Loucy (cell line): ENCODE data around the gene PPP3CA.

Experiments used
- EZH2phosphoT487 ChIP-seq: fragments of 200-600 bp; IDR thresholded peaks from 2 replicates; pipeline ENCODE4 v1.6.1; 2018; ENCODE audit warnings: antibody characterized with exemption, mild to moderate bottlenecking, moderate library complexity, borderline replicate concordance
- TF ChIP-seq, protein P1 (sequence below): fragments of 200-600 bp; sonication (generic); conservative IDR thresholded peaks from 2 replicates; pipeline ENCODE4 v1.5.1; 2014; ENCODE audit warnings: mild to moderate bottlenecking, antibody characterized with exemption, low read length

DNA sequence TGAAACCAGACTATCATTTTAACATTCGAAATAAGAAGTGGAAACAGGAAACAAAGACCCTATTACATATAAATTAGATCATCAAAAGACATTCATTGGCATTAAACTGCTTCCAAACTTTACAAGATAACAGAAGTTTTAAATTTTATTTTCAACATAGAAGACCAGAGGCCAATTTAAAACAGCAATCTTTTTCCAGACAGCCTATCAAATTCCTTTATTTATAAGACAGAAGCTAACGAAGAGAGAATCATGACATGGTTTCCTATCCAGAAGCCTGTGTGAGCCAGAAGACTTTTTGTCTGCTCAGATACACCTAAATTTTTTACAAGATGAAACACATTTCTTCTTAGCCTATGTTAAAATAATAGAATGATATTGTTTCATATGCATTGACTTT, 291.9 kb downstream of the PPP3CA start:
- TF ChIP-seq, protein P1, sequence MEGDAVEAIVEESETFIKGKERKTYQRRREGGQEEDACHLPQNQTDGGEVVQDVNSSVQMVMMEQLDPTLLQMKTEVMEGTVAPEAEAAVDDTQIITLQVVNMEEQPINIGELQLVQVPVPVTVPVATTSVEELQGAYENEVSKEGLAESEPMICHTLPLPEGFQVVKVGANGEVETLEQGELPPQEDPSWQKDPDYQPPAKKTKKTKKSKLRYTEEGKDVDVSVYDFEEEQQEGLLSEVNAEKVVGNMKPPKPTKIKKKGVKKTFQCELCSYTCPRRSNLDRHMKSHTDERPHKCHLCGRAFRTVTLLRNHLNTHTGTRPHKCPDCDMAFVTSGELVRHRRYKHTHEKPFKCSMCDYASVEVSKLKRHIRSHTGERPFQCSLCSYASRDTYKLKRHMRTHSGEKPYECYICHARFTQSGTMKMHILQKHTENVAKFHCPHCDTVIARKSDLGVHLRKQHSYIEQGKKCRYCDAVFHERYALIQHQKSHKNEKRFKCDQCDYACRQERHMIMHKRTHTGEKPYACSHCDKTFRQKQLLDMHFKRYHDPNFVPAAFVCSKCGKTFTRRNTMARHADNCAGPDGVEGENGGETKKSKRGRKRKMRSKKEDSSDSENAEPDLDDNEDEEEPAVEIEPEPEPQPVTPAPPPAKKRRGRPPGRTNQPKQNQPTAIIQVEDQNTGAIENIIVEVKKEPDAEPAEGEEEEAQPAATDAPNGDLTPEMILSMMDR = no peak
- TF ChIP-seq EZH2phosphoT487 = no peak
